Neuron (in vitro differentiated cells): ENCODE measurements around the gene TCAF1.

Experiments
- H2AFZ ChIP-seq: one replicate; pipeline ENCODE4 v1.6.1; 2013; ENCODE audit warnings: low read depth, mild to moderate bottlenecking, inconsistent platforms, low read length, moderate library complexity
- H3K27me3 ChIP-seq: one replicate; pipeline ENCODE4 v1.6.1; 2013; ENCODE audit warnings: low read length; ENCODE audit not compliant: insufficient read depth
- H3K36me3 ChIP-seq: one replicate; pipeline ENCODE4 v1.6.1; 2013; ENCODE audit warnings: low read length; ENCODE audit not compliant: insufficient read depth
- H3K4me1 ChIP-seq: one replicate; pipeline ENCODE4 v1.6.1; 2013; ENCODE audit warnings: low read length; ENCODE audit not compliant: insufficient read depth
- H3K4me3 ChIP-seq: 2 replicates; pipeline ENCODE4 v1.5.1; 2013; ENCODE audit warnings: mild to moderate bottlenecking, low read length, moderate library complexity
- H3K9me3 ChIP-seq: one replicate; pipeline ENCODE4 v1.6.1; 2013; ENCODE audit warnings: low read length

TCAF1 gene, protein sequence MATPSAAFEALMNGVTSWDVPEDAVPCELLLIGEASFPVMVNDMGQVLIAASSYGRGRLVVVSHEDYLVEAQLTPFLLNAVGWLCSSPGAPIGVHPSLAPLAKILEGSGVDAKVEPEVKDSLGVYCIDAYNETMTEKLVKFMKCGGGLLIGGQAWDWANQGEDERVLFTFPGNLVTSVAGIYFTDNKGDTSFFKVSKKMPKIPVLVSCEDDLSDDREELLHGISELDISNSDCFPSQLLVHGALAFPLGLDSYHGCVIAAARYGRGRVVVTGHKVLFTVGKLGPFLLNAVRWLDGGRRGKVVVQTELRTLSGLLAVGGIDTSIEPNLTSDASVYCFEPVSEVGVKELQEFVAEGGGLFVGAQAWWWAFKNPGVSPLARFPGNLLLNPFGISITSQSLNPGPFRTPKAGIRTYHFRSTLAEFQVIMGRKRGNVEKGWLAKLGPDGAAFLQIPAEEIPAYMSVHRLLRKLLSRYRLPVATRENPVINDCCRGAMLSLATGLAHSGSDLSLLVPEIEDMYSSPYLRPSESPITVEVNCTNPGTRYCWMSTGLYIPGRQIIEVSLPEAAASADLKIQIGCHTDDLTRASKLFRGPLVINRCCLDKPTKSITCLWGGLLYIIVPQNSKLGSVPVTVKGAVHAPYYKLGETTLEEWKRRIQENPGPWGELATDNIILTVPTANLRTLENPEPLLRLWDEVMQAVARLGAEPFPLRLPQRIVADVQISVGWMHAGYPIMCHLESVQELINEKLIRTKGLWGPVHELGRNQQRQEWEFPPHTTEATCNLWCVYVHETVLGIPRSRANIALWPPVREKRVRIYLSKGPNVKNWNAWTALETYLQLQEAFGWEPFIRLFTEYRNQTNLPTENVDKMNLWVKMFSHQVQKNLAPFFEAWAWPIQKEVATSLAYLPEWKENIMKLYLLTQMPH

DNA sequence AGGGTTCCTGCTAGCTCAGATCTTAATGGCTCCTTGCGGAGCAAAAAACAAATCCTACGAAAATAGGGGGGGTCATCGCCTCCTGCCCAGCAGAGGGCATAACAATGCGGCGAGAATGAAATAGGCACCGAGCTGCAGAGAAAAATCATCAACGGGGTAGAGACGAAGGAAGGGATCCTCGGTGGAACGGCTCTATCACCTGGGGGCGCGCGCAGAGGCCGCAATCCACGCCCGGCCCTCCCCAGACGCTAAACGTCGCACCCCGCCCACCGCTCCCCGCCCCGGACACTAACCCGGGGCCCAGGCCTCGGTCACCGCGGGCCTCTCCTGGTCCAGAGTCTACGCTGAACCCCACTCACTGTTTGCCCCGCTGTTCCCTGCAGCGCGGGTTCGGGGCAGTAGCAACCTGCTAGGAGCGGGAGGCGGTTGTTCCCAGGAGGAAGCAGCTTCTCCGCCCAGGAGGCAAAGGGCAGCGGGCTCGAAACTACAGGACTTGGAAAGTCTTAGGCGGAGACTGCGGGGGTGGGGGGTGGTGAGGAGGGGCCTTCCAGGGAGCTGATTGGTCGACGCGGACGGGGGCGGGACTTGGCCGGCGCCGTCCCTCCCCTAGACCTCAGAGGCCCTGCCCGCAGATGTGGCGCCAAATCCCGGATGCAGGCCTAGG is at the start of gene TCAF1:
Gene TCAF1, minus strand, starts transcription at position 509 of the 664 bp plus-strand sequence. CDS start 25,568 bp downstream, outside the sequence.
- Histone ChIP-seq H3K4me3 (peak within 1 kb of the TSS; percentile 90), H3K9me3 (no peaks in the 10 kb centered on the region), H3K36me3 (no peaks in the 10 kb centered on the region), H3K4me1 (peaks cover 21% of the 10 kb centered on the region), H3K27me3 (no peaks in the 10 kb centered on the region), H2AFZ (peak within 1 kb of the TSS; percentile 69)

DNA sequence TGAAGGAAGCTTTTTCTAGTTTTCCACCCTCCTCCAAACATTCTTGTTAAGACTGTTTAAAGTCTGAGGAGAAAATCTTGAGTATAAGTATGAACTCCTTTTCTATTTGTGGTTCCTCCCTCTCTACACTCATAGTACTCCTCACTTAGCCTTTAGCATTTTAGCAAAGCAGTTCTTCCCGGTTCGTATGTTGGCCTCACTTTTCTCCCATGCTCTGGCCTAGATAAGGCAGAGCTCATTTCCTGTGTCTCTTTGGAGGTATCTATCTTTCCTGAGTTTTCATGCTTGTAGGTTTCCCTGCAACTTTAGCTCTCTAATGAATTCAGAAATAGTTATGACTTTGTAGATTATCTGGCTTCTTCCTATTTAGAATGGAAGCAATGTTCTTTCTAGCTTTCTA is 46.8 kb upstream of the TCAF1 start:
- Histone ChIP-seq H3K9me3 (no peaks in the 10 kb centered on the region), H3K27me3 (no peaks in the 10 kb centered on the region), H3K36me3 (no peaks in the 10 kb centered on the region), H3K4me1 (no peaks in the 10 kb centered on the region), H3K4me3 (no peak overlapping the region), H2AFZ (no peak overlapping the region)

DNA sequence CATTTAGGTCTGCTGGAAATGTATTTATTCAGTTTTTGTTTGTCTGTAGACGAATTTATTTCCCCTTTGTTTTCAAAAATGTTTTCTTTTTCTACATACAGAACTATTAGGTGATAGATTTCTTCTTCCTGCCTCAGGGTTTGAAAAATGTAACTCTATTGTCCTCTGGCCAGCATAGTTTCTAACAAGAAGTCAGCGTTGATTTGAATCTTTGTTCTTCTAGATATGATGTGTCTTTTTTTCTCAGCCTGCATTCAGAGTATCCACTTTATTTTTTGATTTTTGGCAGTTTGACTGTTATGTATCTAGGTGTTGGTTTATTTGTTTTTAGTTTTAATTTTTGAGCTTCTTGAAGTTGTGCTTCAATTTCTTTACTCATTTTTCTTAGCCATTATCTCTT is 45.1 kb upstream of the TCAF1 start:
- Histone ChIP-seq H3K4me1 (no peaks in the 10 kb centered on the region), H3K36me3 (no peaks in the 10 kb centered on the region), H3K27me3 (no peaks in the 10 kb centered on the region), H3K4me3 (no peak overlapping the region), H3K9me3 (no peaks in the 10 kb centered on the region), H2AFZ (no peak overlapping the region)

DNA sequence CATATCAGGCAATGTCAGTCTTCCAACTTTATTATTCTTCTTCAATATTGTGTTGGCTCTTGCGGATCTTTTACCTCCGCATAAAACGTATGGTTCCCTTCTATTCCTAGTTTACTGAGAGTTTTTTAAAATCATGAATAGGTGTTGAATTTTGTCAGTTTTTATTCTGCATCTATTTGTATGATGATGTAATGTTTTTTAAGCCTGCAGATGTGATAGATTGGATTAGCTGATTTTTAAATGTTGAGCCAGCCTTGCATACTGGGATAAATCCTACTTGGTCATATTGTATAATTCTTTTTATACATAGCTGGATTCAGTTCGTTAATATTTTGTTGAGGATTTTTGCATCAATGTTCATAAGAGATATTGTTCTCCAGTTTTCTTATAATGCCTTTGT is 43.4 kb upstream of the TCAF1 start:
- Histone ChIP-seq H3K27me3 (no peaks in the 10 kb centered on the region), H3K9me3 (no peaks in the 10 kb centered on the region), H3K4me1 (no peaks in the 10 kb centered on the region), H2AFZ (no peak overlapping the region), H3K36me3 (no peaks in the 10 kb centered on the region), H3K4me3 (no peak overlapping the region)

DNA sequence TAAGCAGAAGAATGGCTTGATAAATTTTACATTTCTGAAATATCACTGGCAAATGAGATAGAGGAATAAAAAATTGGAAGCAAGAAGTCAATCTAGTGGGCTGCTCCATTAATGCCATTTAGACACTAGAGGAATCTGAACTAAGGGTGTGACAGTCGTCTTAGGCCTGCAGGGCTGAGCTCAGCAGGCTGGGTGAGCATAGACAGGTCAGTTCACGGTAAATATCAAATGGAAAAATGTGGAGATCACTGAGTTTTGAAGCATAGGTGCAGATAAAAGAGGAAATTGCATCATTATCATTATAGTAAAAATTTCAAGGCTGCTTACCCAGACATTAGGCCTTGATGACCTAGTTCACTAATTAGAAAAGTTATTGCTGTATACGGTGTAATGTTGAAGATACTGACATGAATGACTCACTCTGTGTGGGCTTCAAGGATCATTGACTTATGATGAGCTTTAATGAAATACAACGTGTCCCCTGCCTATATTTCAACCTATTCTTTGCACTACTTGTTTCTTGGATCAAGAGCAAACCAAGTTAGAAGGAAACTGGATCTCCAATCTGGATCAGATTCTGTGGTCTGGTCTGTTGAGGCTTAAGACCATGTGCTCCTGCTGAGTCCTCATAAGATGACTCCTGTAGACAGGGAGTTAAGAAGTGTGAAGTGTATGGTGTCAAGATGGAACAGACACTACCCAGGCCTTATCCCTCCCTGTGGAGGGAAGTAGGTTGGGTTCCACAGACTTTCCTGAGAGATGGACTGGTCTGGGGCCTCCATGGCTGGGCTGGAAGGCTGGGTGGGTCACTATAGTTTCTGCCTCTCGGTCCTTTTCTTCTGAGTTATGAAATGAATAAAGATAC is 36.6 kb upstream of the TCAF1 start:
- H3K4me1 ChIP-seq, result no peaks in the 10 kb centered on the region
- H3K4me3 ChIP-seq, result no peak overlapping the region
- no peaks in the 10 kb centered on the region for H3K9me3 ChIP-seq
- H3K36me3 ChIP-seq, result no peaks in the 10 kb centered on the region
- no peaks in the 10 kb centered on the region for H3K27me3 ChIP-seq
- H2AFZ ChIP-seq, result no peak overlapping the region

DNA sequence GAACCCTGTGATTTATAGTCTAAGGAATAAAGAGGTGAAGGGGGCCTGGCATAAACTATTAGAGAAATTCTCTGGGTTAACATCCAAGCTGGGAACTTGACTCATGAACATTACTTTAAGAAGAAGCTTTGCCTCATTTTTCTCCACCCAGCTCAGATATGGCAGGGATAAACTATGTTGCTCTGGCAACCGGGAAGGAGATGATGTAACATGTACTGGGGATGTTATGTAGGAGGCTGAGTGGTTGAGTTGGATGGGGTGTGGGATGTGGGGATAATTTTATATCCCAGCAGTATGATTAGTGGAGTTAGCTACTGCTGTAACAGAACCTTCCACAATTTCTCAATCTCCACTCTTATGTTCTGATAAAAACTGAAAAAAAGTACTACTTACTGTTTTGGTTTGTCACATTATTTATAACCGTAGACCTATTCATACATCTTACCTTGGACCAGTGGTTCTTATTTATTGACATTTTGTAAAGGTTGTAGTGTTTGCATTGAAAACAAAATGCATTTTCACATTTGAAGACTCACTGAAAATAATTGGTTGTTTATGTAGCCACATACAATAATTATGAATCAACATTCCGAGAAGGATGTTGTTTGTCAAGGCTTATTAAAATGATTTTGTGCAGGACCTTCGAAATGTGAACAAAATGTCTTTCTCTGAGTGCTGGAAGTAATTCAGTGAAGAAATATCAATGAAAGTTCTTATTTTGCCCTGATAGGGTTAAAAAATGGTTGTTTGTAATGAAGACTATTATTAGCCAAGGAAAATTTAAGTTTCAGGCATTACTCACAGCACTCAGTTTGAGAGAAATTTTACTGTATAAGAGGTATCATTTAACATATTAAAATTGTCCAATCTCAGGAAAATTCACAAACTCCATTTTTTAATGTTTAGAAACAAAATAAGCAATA is 34.4 kb upstream of the TCAF1 start:
- H3K4me3 ChIP-seq, result no peak overlapping the region
- no peaks in the 10 kb centered on the region for H3K9me3 ChIP-seq
- no peaks in the 10 kb centered on the region for H3K36me3 ChIP-seq
- no peak overlapping the region for H2AFZ ChIP-seq
- H3K4me1 ChIP-seq, result no peaks in the 10 kb centered on the region
- H3K27me3 ChIP-seq, result no peaks in the 10 kb centered on the region

DNA sequence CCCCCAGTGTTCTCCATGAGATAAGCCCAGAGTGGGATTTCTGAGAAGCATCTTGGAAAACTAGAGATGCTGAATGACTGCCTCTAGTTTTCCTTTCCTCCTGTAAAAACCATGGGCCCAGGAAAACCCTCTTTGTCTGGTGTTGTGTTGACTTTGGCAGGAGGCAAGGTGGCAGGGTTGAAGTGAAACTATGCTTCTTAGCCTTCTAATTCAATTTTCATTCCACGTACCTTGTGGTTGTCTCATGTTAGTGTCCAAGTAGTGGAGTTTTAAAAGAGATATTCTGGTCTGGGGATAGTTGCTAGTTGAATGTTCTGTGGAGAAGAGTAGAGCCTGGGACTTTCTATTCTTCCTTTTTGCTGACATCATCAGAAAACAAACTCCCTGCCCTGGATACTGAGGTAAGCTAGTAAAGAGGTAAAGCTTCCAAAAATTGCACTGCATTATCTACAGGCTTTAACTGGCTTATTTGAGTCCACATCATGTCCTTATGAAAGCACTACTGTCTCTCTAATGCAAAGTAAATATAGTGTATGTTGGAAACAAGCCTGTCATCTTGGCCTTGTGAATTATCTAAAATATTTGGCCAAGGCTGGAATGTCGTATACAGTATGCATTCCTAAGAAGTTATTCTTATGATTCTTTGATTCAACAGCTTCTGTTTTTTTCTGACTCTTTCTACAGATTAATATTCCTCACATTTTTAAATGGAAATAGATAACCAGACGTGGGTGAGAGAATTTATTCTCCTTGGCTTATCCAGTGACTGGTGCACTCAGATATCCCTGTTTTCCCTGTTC is 32.8 kb upstream of the TCAF1 start, which contains the start of gene OR2F2:
Gene OR2F2, plus strand, starts transcription at position 708 of the 800 bp plus-strand sequence. Its CDS starts 0 bp downstream, at position 708.
- H3K4me1 ChIP-seq, result no peaks in the 10 kb centered on the region
- H3K9me3 ChIP-seq, result no peaks in the 10 kb centered on the region
- H3K36me3 ChIP-seq, result no peaks in the 10 kb centered on the region
- H3K27me3 ChIP-seq, result no peaks in the 10 kb centered on the region
- H2AFZ ChIP-seq, result no peak within 1 kb of the TSS
- H3K4me3 ChIP-seq, result no peak within 1 kb of the TSS

DNA sequence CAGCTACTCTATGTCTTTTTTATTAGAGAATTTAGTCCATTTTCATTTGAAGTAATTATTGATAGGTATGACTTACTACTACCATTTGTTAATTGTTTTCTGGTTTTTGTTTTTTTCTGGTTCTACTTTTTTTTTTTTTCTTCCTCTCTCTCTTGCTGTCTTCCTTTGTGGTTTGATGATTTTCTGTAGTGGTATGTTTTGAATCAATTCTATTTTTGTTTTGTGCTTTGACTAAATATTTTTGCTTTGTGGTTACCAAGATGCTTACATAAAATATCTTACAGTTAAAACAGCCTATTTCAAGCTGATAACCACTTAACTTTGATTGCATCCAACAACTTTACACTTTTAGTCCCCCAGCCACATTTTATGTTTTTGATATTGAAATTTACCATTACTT is 29.8 kb upstream of the TCAF1 start:
- Histone ChIP-seq H2AFZ (no peak overlapping the region), H3K9me3 (no peaks in the 10 kb centered on the region), H3K27me3 (no peaks in the 10 kb centered on the region), H3K36me3 (no peaks in the 10 kb centered on the region), H3K4me1 (no peaks in the 10 kb centered on the region), H3K4me3 (no peak overlapping the region)

DNA sequence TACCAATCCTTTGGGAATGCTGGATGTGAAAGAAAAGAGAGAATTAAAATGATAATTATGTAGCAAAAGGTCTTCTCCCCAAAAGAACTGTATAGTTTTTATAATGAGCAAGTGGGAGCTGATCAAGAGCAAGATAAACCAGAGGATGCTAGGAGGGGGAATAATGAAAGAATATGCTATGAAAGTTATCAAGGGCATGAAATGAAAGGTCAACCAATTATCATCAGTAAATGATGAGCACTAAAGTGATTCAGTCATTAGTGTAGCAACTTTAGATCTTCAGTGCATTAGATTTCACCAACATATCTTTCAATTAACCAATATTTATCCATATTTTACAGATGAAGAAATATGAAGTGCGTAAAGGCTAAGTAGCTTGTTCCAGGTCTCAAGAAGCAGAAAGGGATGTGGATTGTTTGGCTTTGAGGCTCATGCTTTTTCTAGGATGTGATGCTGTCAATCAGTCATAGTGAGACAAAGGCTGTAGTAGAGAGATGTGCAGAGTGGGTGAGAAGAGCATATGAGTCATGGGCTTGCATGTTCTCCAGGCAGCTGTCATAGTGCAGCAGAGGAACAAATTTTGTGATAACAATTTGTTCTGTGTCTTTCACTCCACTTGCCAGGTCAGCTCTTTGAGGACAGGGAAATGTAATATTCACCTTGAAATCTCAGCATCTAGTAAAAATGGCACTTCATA is 27.4 kb upstream of the TCAF1 start:
- no peak overlapping the region for H3K4me3 ChIP-seq
- H3K36me3 ChIP-seq, result no peaks in the 10 kb centered on the region
- H2AFZ ChIP-seq, result no peak overlapping the region
- H3K4me1 ChIP-seq, result no peaks in the 10 kb centered on the region
- no peaks in the 10 kb centered on the region for H3K9me3 ChIP-seq
- H3K27me3 ChIP-seq, result no peaks in the 10 kb centered on the region

DNA sequence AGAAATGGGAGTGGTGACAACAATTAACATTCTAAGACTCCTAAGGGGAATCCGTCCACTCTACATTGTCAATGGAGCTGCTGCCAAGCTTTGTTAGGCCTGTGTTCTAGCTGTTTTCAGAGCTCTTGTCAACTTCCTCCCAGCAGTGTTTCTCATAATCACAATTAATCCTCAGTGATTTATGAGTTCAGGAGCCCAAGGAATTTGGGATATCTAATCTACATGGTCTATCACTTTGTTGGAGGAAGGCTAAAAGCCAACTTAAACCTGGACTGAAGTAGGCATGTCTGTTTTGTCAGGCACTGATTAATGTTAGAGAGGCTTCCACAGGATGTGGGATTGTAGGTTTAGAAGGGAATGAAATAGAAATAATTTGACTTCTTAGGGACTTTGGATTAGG is 22.9 kb upstream of the TCAF1 start:
- no peaks in the 10 kb centered on the region for H3K9me3 ChIP-seq
- H2AFZ ChIP-seq, result no peak overlapping the region
- H3K27me3 ChIP-seq, result no peaks in the 10 kb centered on the region
- no peak overlapping the region for H3K4me3 ChIP-seq
- no peaks in the 10 kb centered on the region for H3K4me1 ChIP-seq
- H3K36me3 ChIP-seq, result no peaks in the 10 kb centered on the region
